Colonic mucosa (tissue), 4 donors: ENCODE data around the gene AMPH. TPM values are rescaled to one million over a fixed set of nuclear protein-coding genes. Genes with fewer than 3 reads are reported as not detected.

Experiments
- DNase-seq: peaks from one replicate; pipeline ENCODE4 v3.0.0-alpha.2; 2020
- H3K27ac ChIP-seq: fragments of 200-600 bp; one replicate; pipeline ENCODE4 v1.8.0; 2021
- H3K27me3 ChIP-seq: fragments of 200-600 bp; one replicate; pipeline ENCODE4 v1.8.0; 2021
- H3K36me3 ChIP-seq: fragments of 200-600 bp; one replicate; pipeline ENCODE4 v1.8.0; 2021
- H3K4me1 ChIP-seq: fragments of 200-600 bp; one replicate; pipeline ENCODE4 v1.8.0; 2021; ENCODE audit warnings: mild to moderate bottlenecking
- H3K4me3 ChIP-seq: fragments of 200-600 bp; one replicate; pipeline ENCODE4 v1.8.0; 2021
- H3K9ac ChIP-seq, 2 donors: one replicate each; pipeline ENCODE4 v1.7.0; 2013; ENCODE audit warnings: control low read depth in 2 of 2, low read depth in 2 of 2, low read length in 2 of 2
- H3K9me3 ChIP-seq: fragments of 200-600 bp; one replicate; pipeline ENCODE4 v1.8.0; 2021
- intact Hi-C: fragments of 100-400 bp; cut with DNase I; formaldehyde crosslinking; loops from one replicate; pipeline ENCODE4 v1.14.1; 2022
- total RNA-seq, 2 donors: library from RNA; stranded (reverse); fragmentation: NEBNext Ultra II Directional in 1 of 2; extraction: Animal tissue kit (Norgen Biotek cat#: 25700) in 1 of 2; gene quantifications; one replicate each; pipeline ENCODE4 v1.2.1, GENCODE V29; 2021
- TF ChIP-seq, protein P1 (sequence below): fragments of 200-600 bp; IDR thresholded peaks from one replicate; pipeline ENCODE4 v1.8.0; 2022; ENCODE audit warnings: antibody characterized with exemption, mild to moderate bottlenecking
- donor health status: healthy.
- donor health status: DM: no; HTN: no; CAD: no.
- donor health status: DM: no; HTN: no; CAD: no.

AMPH gene
- total RNA-seq, 2 donors from 2014 or later: 0.49 to 1.1 TPM

DNA sequence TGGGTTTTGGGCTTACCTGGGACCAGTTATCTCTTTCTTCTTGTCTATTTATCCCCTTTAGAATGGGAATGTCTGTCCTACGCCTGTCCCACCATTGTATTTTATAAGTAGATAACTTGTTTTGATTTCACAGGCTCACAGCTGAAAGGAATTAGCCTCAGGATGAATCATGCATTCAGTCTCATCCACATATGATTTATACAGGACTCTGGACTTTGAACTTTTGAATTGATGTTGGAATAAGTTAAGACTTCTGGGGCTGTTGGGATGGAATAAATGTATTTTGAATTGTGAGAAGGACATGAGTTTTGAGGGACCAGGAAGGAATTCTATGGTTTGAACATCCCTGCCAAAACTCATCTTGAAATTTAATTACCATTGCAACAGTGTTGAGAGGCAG lies 112.6 kb downstream of the AMPH start:
- Histone ChIP-seq H3K27ac (no peak overlapping the region), H3K27me3 (no peaks in the 10 kb centered on the region), H3K9me3 (no peaks in the 10 kb centered on the region), H3K4me3 (no peak overlapping the region), H3K36me3 (no peaks in the 10 kb centered on the region), H3K9ac (no peak overlapping the region), H3K4me1 (no peaks in the 10 kb centered on the region)
- TF ChIP-seq, protein P1, sequence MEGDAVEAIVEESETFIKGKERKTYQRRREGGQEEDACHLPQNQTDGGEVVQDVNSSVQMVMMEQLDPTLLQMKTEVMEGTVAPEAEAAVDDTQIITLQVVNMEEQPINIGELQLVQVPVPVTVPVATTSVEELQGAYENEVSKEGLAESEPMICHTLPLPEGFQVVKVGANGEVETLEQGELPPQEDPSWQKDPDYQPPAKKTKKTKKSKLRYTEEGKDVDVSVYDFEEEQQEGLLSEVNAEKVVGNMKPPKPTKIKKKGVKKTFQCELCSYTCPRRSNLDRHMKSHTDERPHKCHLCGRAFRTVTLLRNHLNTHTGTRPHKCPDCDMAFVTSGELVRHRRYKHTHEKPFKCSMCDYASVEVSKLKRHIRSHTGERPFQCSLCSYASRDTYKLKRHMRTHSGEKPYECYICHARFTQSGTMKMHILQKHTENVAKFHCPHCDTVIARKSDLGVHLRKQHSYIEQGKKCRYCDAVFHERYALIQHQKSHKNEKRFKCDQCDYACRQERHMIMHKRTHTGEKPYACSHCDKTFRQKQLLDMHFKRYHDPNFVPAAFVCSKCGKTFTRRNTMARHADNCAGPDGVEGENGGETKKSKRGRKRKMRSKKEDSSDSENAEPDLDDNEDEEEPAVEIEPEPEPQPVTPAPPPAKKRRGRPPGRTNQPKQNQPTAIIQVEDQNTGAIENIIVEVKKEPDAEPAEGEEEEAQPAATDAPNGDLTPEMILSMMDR: no peak
- DNase-seq: no peak
- intact Hi-C loops: no loop called here

- H3K4me3 ChIP-seq: no peak overlapping the region
- intact Hi-C loops: no loop called here
- no peaks in the 10 kb centered on the region for H3K4me1 ChIP-seq
- H3K9ac ChIP-seq: no peak overlapping the region
- no peaks in the 10 kb centered on the region for H3K27me3 ChIP-seq
- H3K36me3 ChIP-seq: no peaks in the 10 kb centered on the region
- TF ChIP-seq, protein P1: no peak
- no peaks in the 10 kb centered on the region for H3K9me3 ChIP-seq
- H3K27ac ChIP-seq: no peak overlapping the region
- DNase-seq: no peak
Observed at GRCh38 chr7:38512704-38513103, 118.5 kb downstream of the AMPH start.

- Histone ChIP-seq H3K9ac (no peak overlapping the region), H3K27me3 (no peaks in the 10 kb centered on the region), H3K4me3 (no peak overlapping the region), H3K27ac (no peak overlapping the region), H3K36me3 (no peaks in the 10 kb centered on the region), H3K9me3 (no peaks in the 10 kb centered on the region), H3K4me1 (no peaks in the 10 kb centered on the region)
- intact Hi-C loops: no loop called here
- TF ChIP-seq, protein P1: no peak
- no peak for DNase-seq
Observed at GRCh38 chr7:38512291-38512690, 118.9 kb downstream of the AMPH start.

- no peak overlapping the region for H3K27ac ChIP-seq
- intact Hi-C loops: no loop called here
- H3K9ac ChIP-seq: no peak overlapping the region
Observed at GRCh38 chr7:38507384-38507783, 123.8 kb downstream of the AMPH start.

DNA sequence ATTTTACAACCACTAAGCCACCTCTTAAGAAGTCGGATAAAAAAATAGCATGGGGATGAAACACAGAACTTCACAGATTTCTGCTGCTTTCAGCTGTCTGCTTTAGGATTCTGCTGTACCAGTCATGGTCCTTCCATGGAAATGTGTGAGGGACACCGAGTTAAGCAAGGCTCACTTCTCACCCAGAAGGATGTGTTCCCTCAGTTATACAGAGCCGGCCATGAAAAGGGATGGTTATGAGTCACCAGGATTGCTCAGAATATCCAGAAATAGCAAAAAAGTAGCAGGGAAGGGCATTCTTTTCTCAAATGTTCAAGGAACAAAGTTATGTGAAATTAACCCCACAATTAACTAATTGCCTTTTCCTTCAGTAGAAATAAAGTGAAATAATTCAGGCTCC lies 124.4 kb downstream of the AMPH start:
- intact Hi-C loops: no loop called here
- no peak overlapping the region for H3K9ac ChIP-seq
- H3K4me1 ChIP-seq: no peaks in the 10 kb centered on the region
- H3K9me3 ChIP-seq: no peaks in the 10 kb centered on the region
- TF ChIP-seq, protein P1: no peak
- no peak overlapping the region for H3K27ac ChIP-seq
- H3K27me3 ChIP-seq: no peaks in the 10 kb centered on the region
- no peaks in the 10 kb centered on the region for H3K36me3 ChIP-seq
- DNase-seq: no peak
- H3K4me3 ChIP-seq: no peak overlapping the region

More at GRCh38 chr7:38507384-38507783, 123.8 kb downstream of the AMPH start:
- TF ChIP-seq, protein P1: no peak
- Histone ChIP-seq H3K9me3 (no peaks in the 10 kb centered on the region), H3K4me1 (no peaks in the 10 kb centered on the region), H3K27me3 (no peaks in the 10 kb centered on the region), H3K36me3 (no peaks in the 10 kb centered on the region), H3K4me3 (no peak overlapping the region)
- DNase-seq: no peak

DNA sequence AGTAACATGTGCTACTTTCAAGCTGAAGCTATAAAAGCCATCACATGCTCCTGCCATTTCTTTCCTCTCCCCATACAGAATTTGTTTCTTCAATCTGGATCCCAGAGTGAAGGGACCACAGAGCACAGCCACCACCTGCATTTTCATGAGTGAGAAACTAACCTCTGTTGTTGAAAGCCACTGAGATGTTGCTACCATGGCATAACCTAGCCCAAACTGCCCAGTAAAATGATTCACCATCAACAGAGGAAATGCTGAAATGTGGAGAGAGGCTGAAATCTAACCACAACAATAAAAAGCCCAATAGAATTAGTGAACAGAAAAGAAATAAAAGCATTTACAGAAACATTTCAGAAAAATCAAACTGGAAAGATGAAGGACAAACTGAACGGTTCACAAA lies 125.2 kb downstream of the AMPH start:
- Histone ChIP-seq H3K27ac (no peak overlapping the region), H3K36me3 (no peaks in the 10 kb centered on the region), H3K27me3 (no peaks in the 10 kb centered on the region), H3K9ac (no peak overlapping the region), H3K4me3 (no peak overlapping the region), H3K9me3 (no peaks in the 10 kb centered on the region), H3K4me1 (no peaks in the 10 kb centered on the region)
- intact Hi-C loops: no loop called here
- DNase-seq: no peak
- TF ChIP-seq, protein P1: no peak
